SK-N-MC (cell line): ENCODE results near the gene KCNMA1.

Experiments used
- EZH2 ChIP-seq: fragments of 200-600 bp; sonication (generic); IDR thresholded peaks from one replicate; pipeline ENCODE4 v1.6.1; 2017; ENCODE audit warnings: antibody characterized with exemption
- FOXP2 ChIP-seq: optimal IDR thresholded peaks from 2 replicates; pipeline ENCODE3; 2011; ENCODE audit warnings: mild to moderate bottlenecking, moderate library complexity; ENCODE audit not compliant: insufficient read depth; ENCODE audit errors: extremely low read length, control extremely low read depth
- POLR2AphosphoS5 ChIP-seq: IDR thresholded peaks from 2 replicates; pipeline ENCODE4 v1.6.1; 2012; ENCODE audit warnings: mild to moderate bottlenecking, low read depth, low read length, borderline replicate concordance

DNA sequence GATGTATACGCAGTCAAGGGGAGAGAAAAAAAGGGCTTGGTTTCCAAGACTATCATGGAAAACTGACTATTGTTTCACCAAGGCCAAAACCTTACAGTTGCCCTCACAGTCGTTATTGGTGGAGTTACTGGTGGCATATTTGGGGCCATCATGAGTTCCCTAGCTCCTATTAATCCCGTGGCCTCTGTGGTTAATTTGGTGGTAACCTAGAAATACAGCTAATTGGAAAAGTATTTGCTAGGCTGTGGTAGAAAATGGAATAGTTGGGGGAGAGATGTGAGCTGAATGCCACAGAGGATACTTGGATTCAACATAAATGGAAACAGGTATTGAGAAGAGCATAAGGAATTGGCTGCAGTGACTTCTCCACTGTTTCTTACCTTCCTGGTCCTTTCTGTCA, 450.7 kb downstream of the KCNMA1 start:
- TF ChIP-seq POLR2AphosphoS5, result no peak
- TF ChIP-seq EZH2, result no peak
- no peak for TF ChIP-seq FOXP2
